ENCODE measurements around the gene MTMR3. TPM values are rescaled to one million over a fixed set of nuclear protein-coding genes. Genes with fewer than 3 reads are reported as not detected.

The MTMR3 gene
- total RNA-seq, 1 experiment from 2014 or later = 26.8 TPM

GRCh38 chr22:30015846-30016245 lies 132.9 kb downstream of the MTMR3 start:
- intact Hi-C loops (cut with micrococcal nuclease; ENCODE audit: unreplicated experiment) (no loop called here), in situ Hi-C loops (cut with HindIII; ENCODE audit: low pct_unique_long_range_greater_than_20kb, low sequenced_read_pairs) (no loop called here)
- DNase-seq (ENCODE audit: low read depth, low spot score) (no peak), ATAC-seq (no peak)
- no peak overlapping the region for H3K27ac ChIP-seq (ENCODE audit: low read length)
- H3K4me3 ChIP-seq (ENCODE audit: low read depth in 2 of 2, low read length in 2 of 2) = no peak overlapping the region
- H3K9me3 ChIP-seq (ENCODE audit: control insufficient read depth, insufficient read depth, low read depth, low read length) = no peaks in the 10 kb centered on the region
- ChIA-PET POLR2A (no interaction called here), CTCF (no interaction called here)
- no peaks in the 10 kb centered on the region for H3K36me3 ChIP-seq (ENCODE audit: control insufficient read depth, insufficient read depth, low read length)
- H3K4me1 ChIP-seq (ENCODE audit: control insufficient read depth, insufficient read depth, low read length) = no peaks in the 10 kb centered on the region
- no TSS peak for BruUV-seq (replicated peaks)
- TF ChIP-seq REST (IDR thresholded peaks at IDR 0.05; ENCODE audit: insufficient read depth in 1 of 2, low read depth in 2 of 2, low read length in 1 of 2) (no peak), SIN3A (IDR thresholded peaks at IDR 0.05; ENCODE audit: borderline replicate concordance, insufficient read depth, low read depth, low read length) (no peak), CTCF (IDR thresholded peaks at IDR 0.05) (no peak), TCF7L2 (IDR thresholded peaks at IDR 0.05; ENCODE audit: low read depth, low read length) (no peak), POLR2AphosphoS5 (IDR thresholded peaks at IDR 0.05; ENCODE audit: low read depth, low read length) (no peak)
- H3K27me3 ChIP-seq (ENCODE audit: control insufficient read depth, insufficient read depth, low read length) = no peaks in the 10 kb centered on the region

- no peaks in the 10 kb centered on the region for H3K27me3 ChIP-seq (ENCODE audit: control insufficient read depth, insufficient read depth, low read length)
- no peaks in the 10 kb centered on the region for H3K36me3 ChIP-seq (ENCODE audit: control insufficient read depth, insufficient read depth, low read length)
- no TSS peak for BruUV-seq (replicated peaks)
- CTCF ChIA-PET = interaction anchor here (0.5 kb wide), 1 partner anchor 156 kb away, joined by 4 read pairs; no protein-coding TSS in a partner anchor
- intact Hi-C loops (cut with micrococcal nuclease; ENCODE audit: unreplicated experiment) = no loop called here
- DNase-seq (ENCODE audit: low read depth, low spot score) (no peak), ATAC-seq (no peak)
- no peaks in the 10 kb centered on the region for H3K4me1 ChIP-seq (ENCODE audit: control insufficient read depth, insufficient read depth, low read length)
- no peaks in the 10 kb centered on the region for H3K9me3 ChIP-seq (ENCODE audit: control insufficient read depth, insufficient read depth, low read depth, low read length)
- H3K4me3 ChIP-seq (ENCODE audit: low read depth in 2 of 2, low read length in 2 of 2) = no peak overlapping the region
- no peak for TF ChIP-seq POLR2AphosphoS5 (IDR thresholded peaks at IDR 0.05; ENCODE audit: low read depth, low read length)
- no peak for TF ChIP-seq REST (IDR thresholded peaks at IDR 0.05; ENCODE audit: insufficient read depth in 1 of 2, low read depth in 2 of 2, low read length in 1 of 2)
- TF ChIP-seq TCF7L2 (IDR thresholded peaks at IDR 0.05; ENCODE audit: low read depth, low read length) = no peak
- no peak for TF ChIP-seq CTCF (IDR thresholded peaks at IDR 0.05)
- TF ChIP-seq SIN3A (IDR thresholded peaks at IDR 0.05; ENCODE audit: borderline replicate concordance, insufficient read depth, low read depth, low read length) = no peak
- POLR2A ChIA-PET = no interaction called here
- in situ Hi-C loops (cut with HindIII; ENCODE audit: low pct_unique_long_range_greater_than_20kb, low sequenced_read_pairs) = no loop called here
- no peak overlapping the region for H3K27ac ChIP-seq (ENCODE audit: low read length)
Measured at GRCh38 chr22:30016596-30016995, 133.6 kb downstream of the MTMR3 start.

Measured in Panc1 (cell line).